Trophoblast cell (in vitro differentiated cells and primary cell): ENCODE measurements around the gene HES1.

ENCODE experiments used
- DNase-seq, 2 donors: peaks; one replicate each; pipeline ENCODE4 v3.0.0-alpha.2; 2016
- H2AFZ ChIP-seq: 2 replicates; pipeline ENCODE4 v1.6.1; 2013; ENCODE audit warnings: low read length, moderate library complexity, mild to moderate bottlenecking; ENCODE audit not compliant: insufficient read depth, poor library complexity
- H2AK5ac ChIP-seq: 2 replicates; pipeline ENCODE4 v1.6.1; 2013; ENCODE audit warnings: mild to moderate bottlenecking, low read length
- H2BK120ac ChIP-seq: 2 replicates; pipeline ENCODE4 v1.6.1; 2013; ENCODE audit warnings: low read length, mild to moderate bottlenecking, moderate library complexity; ENCODE audit not compliant: insufficient read depth, poor library complexity
- H2BK12ac ChIP-seq: 2 replicates; pipeline ENCODE4 v1.6.1; 2013; ENCODE audit warnings: mild to moderate bottlenecking, low read length, moderate library complexity
- H2BK5ac ChIP-seq: 2 replicates; pipeline ENCODE4 v1.6.1; 2013; ENCODE audit warnings: low read length, low read depth, moderate library complexity, mild to moderate bottlenecking; ENCODE audit not compliant: poor library complexity
- H3K14ac ChIP-seq: 2 replicates; pipeline ENCODE4 v1.6.1; 2013; ENCODE audit warnings: mild to moderate bottlenecking, low read length
- H3K18ac ChIP-seq: 2 replicates; pipeline ENCODE4 v1.6.1; 2013; ENCODE audit warnings: mild to moderate bottlenecking, low read length
- H3K23ac ChIP-seq: 2 replicates; pipeline ENCODE4 v1.6.1; 2013; ENCODE audit warnings: low read length
- H3K27ac ChIP-seq: 2 replicates; pipeline ENCODE4 v1.5.1; 2013; ENCODE audit warnings: low read depth, mild to moderate bottlenecking, inconsistent platforms, low read length, moderate library complexity
- H3K27me3 ChIP-seq: 2 replicates; pipeline ENCODE4 v1.6.1; 2013; ENCODE audit warnings: inconsistent platforms, mild to moderate bottlenecking, low read length, moderate library complexity; ENCODE audit not compliant: insufficient read depth
- H3K36me3 ChIP-seq, 2 experiments: 1 replicate in 1 of 2; 2 replicates in 1 of 2; pipeline ENCODE4 v1.6.1; 2013; ENCODE audit warnings: low read length in 2 of 2, mild to moderate bottlenecking in 2 of 2, moderate library complexity in 1 of 2; ENCODE audit not compliant: insufficient read depth in 2 of 2, control insufficient read depth in 1 of 2
- H3K4ac ChIP-seq: 2 replicates; pipeline ENCODE4 v1.6.1; 2013; ENCODE audit warnings: low read depth, mild to moderate bottlenecking, low read length, moderate library complexity
- H3K4me1 ChIP-seq, 2 experiments: 1 replicate in 1 of 2; 2 replicates in 1 of 2; pipeline ENCODE4 v1.6.1; 2013; ENCODE audit warnings: low read length in 2 of 2, mild to moderate bottlenecking in 2 of 2, moderate library complexity in 1 of 2; ENCODE audit not compliant: insufficient read depth in 2 of 2, control insufficient read depth in 1 of 2
- H3K4me2 ChIP-seq: 2 replicates; pipeline ENCODE4 v1.6.1; 2013; ENCODE audit warnings: inconsistent platforms, mild to moderate bottlenecking, low read length, moderate library complexity
- H3K4me3 ChIP-seq: 2 replicates; pipeline ENCODE4 v1.5.1; 2013; ENCODE audit warnings: mild to moderate bottlenecking, low read depth, low read length, inconsistent platforms
- H3K79me1 ChIP-seq: one replicate; pipeline ENCODE4 v1.6.1; 2013; ENCODE audit warnings: low read length
- H3K79me2 ChIP-seq: 2 replicates; pipeline ENCODE4 v1.6.1; 2013; ENCODE audit warnings: low read length, mild to moderate bottlenecking; ENCODE audit not compliant: control insufficient read depth, insufficient read depth, poor library complexity
- H3K9ac ChIP-seq: 2 replicates; pipeline ENCODE4 v1.6.1; 2013; ENCODE audit warnings: mild to moderate bottlenecking, low read length
- H3K9me3 ChIP-seq: 2 replicates; pipeline ENCODE4 v1.6.1; 2013; ENCODE audit warnings: low read depth, mild to moderate bottlenecking, control low read depth, inconsistent platforms, low read length; ENCODE audit not compliant: insufficient read depth
- H4K12ac ChIP-seq: 2 replicates; pipeline ENCODE4 v1.6.1; 2013; ENCODE audit warnings: low read depth, mild to moderate bottlenecking, low read length, moderate library complexity
- H4K8ac ChIP-seq: 2 replicates; pipeline ENCODE4 v1.6.1; 2013; ENCODE audit warnings: low read depth, mild to moderate bottlenecking, low read length, moderate library complexity
- H4K91ac ChIP-seq: one replicate; pipeline ENCODE4 v1.6.1; 2013; ENCODE audit warnings: low read depth, mild to moderate bottlenecking, low read length, moderate library complexity
- WGBS: extraction: QIAGEN DNeasy Blood & Tissue Kit; methylation state at CpG from one replicate; pipeline ENCODE4 v1.1.7; 2013; ENCODE audit warnings: missing lambda C conversion rate; ENCODE audit not compliant: insufficient read length, insufficient coverage; ENCODE audit errors: extremely low coverage; 5-methylcytosine and 5-hydroxymethylcytosine counted together

The HES1 gene

GRCh38 chr3:194103505-194103904 lies 32.4 kb upstream of the HES1 start:
- Histone ChIP-seq H3K18ac (no peak overlapping the region), H3K14ac (no peak overlapping the region), H3K79me1 (no peaks in the 10 kb centered on the region), H3K9me3 (peaks cover 4% of the 10 kb centered on the region), H4K8ac (no peak overlapping the region), H4K91ac (no peak overlapping the region), H2BK12ac (no peak overlapping the region), H2AFZ (no peak overlapping the region), H2BK120ac (no peak overlapping the region), H3K23ac (no peak overlapping the region), H3K4me2 (no peak overlapping the region), H3K27me3 (no peaks in the 10 kb centered on the region), H4K12ac (no peak overlapping the region), H2AK5ac (no peak overlapping the region), H3K27ac (no peak overlapping the region), H3K4me1 (no peaks in the 10 kb centered on the region), H3K4me3 (no peak overlapping the region), H3K79me2 (no peaks in the 10 kb centered on the region), H2BK5ac (no peak overlapping the region), H3K4ac (no peak overlapping the region), H3K36me3 (no peaks in the 10 kb centered on the region), H3K9ac (no peak overlapping the region)
- no peak for DNase-seq
- WGBS, result no CpG with 5 or more reads among the region's 7 CpGs

GRCh38 chr3:194103983-194104751 lies 31.8 kb upstream of the HES1 start:
- no peak overlapping the region for H3K9ac ChIP-seq
- no peak overlapping the region for H3K4me3 ChIP-seq
- no peak overlapping the region for H3K14ac ChIP-seq
- no CpG with 5 or more reads among the region's 12 CpGs for WGBS
- H3K4me1 ChIP-seq, result no peaks in the 10 kb centered on the region
- no peaks in the 10 kb centered on the region for H3K79me1 ChIP-seq
- no peaks in the 10 kb centered on the region for H3K36me3 ChIP-seq
- no peak overlapping the region for H2AK5ac ChIP-seq
- no peak overlapping the region for H3K18ac ChIP-seq
- H3K79me2 ChIP-seq, result no peaks in the 10 kb centered on the region
- DNase-seq, result no peak
- H4K8ac ChIP-seq, result no peak overlapping the region
- no peak overlapping the region for H3K4me2 ChIP-seq
- H3K23ac ChIP-seq, result no peak overlapping the region
- H3K27me3 ChIP-seq, result no peaks in the 10 kb centered on the region
- H4K12ac ChIP-seq, result no peak overlapping the region
- no peak overlapping the region for H2BK120ac ChIP-seq
- peaks cover 4% of the 10 kb centered on the region for H3K9me3 ChIP-seq
- no peak overlapping the region for H2AFZ ChIP-seq
- no peak overlapping the region for H4K91ac ChIP-seq
- no peak overlapping the region for H2BK12ac ChIP-seq
- no peak overlapping the region for H2BK5ac ChIP-seq
- no peak overlapping the region for H3K4ac ChIP-seq
- H3K27ac ChIP-seq, result no peak overlapping the region

GRCh38 chr3:194105292-194105691 lies 30.7 kb upstream of the HES1 start:
- H4K12ac ChIP-seq, result no peak overlapping the region
- H3K79me2 ChIP-seq, result no peaks in the 10 kb centered on the region
- H3K9me3 ChIP-seq, result peaks cover 4% of the 10 kb centered on the region
- no peak overlapping the region for H2AK5ac ChIP-seq
- H4K91ac ChIP-seq, result no peak overlapping the region
- H3K27ac ChIP-seq, result no peak overlapping the region
- H3K4ac ChIP-seq, result no peak overlapping the region
- no CpG with 5 or more reads among the region's 9 CpGs for WGBS
- no peak overlapping the region for H3K4me3 ChIP-seq
- no peak overlapping the region for H3K4me2 ChIP-seq
- no peaks in the 10 kb centered on the region for H3K79me1 ChIP-seq
- no peak for DNase-seq
- H2BK5ac ChIP-seq, result no peak overlapping the region
- H3K14ac ChIP-seq, result no peak overlapping the region
- no peaks in the 10 kb centered on the region for H3K27me3 ChIP-seq
- no peak overlapping the region for H2BK12ac ChIP-seq
- H3K23ac ChIP-seq, result no peak overlapping the region
- no peak overlapping the region for H2BK120ac ChIP-seq
- H3K4me1 ChIP-seq, result no peaks in the 10 kb centered on the region
- H3K18ac ChIP-seq, result no peak overlapping the region
- H4K8ac ChIP-seq, result no peak overlapping the region
- no peaks in the 10 kb centered on the region for H3K36me3 ChIP-seq
- H3K9ac ChIP-seq, result no peak overlapping the region
- no peak overlapping the region for H2AFZ ChIP-seq

- no peak overlapping the region for H3K4me2 ChIP-seq
- H3K14ac ChIP-seq, result no peak overlapping the region
- H3K18ac ChIP-seq, result no peak overlapping the region
- no peak overlapping the region for H3K4ac ChIP-seq
- H3K23ac ChIP-seq, result no peak overlapping the region
- H2BK5ac ChIP-seq, result no peak overlapping the region
- peaks cover under 1% of the 10 kb centered on the region for H3K9me3 ChIP-seq
- no peak overlapping the region for H4K8ac ChIP-seq
- H2AK5ac ChIP-seq, result no peak overlapping the region
- H3K27ac ChIP-seq, result no peak overlapping the region
- H4K12ac ChIP-seq, result no peak overlapping the region
- H2BK120ac ChIP-seq, result no peak overlapping the region
- no CpG with 5 or more reads among the region's 1 CpG for WGBS
- H4K91ac ChIP-seq, result no peak overlapping the region
- H3K4me3 ChIP-seq, result no peak overlapping the region
- H3K36me3 ChIP-seq, result no peaks in the 10 kb centered on the region
- no peak overlapping the region for H3K9ac ChIP-seq
- H2BK12ac ChIP-seq, result no peak overlapping the region
- no peak for DNase-seq
- H3K4me1 ChIP-seq, result no peaks in the 10 kb centered on the region
- no peaks in the 10 kb centered on the region for H3K79me2 ChIP-seq
- H2AFZ ChIP-seq, result no peak overlapping the region
- H3K79me1 ChIP-seq, result no peaks in the 10 kb centered on the region
- H3K27me3 ChIP-seq, result no peaks in the 10 kb centered on the region
Observed at GRCh38 chr3:194107107-194107506, 28.8 kb upstream of the HES1 start.
